HUDEP-2 (cell line): ENCODE data around the gene EYA2.

Experiments used
- DNase-seq, 76 experiments: peaks; one replicate each; lab custom pipeline; 2025; ENCODE audit not compliant: unreplicated experiment in 76 of 76; lab: John Stamatoyannopoulos, UW

EYA2 gene

GRCh38 chr20:47127546-47127945, 232.9 kb downstream of the EYA2 start:
- DNase-seq: no peak

GRCh38 chr20:47127999-47128398, 233.4 kb downstream of the EYA2 start:
- DNase-seq: no peak

DNA sequence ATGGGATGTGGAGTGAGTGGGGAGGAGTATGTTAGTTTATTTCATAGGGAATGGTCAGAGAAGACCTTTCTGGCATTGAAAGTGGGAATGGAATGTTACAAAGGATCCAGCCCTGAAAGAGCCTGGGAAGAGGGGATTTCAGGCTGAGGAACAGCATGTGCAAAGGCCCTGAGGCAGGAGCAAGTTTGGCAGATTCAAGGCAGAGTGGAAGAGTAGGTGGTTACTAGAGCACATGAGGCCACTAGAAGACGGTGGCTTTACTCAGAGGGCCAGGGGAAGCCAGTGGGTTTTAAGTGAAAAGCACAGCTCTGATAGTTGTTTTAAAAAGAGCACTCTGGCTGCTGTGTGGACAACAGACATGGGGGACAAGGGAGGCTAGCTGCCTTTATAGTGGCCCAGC, 234.7 kb downstream of the EYA2 start:
- DNase-seq: no peak

DNA sequence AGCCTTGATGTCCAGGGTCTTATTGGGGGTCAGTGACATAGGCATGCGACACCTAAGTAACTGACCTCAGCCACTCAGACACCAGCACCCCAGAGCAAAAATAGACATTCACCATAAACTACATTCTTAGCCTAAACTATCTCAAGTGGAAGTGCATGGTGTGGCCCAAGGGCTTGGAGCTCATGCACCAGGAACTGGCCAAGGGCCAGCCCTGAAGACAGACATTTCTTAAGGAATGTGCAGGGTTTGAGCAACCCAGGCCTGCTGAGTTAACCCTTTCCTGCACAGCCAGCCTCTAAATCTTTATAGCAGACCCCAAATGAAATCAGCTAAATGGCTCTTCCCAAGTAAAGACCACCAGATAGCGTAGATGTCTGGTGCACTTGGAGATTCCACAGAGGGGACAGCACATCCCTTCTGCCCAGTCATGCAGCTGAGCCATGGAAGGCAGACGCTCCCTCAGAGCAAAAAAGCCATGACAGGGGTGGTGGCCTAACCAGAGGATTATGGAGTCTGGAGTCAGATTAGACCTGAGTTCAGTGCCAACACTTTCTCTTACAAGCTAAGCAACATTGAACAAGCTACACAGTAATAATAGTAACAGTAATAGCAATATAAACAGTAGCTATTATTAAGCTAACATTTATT, 239.3 kb downstream of the EYA2 start:
- no peak for DNase-seq

GRCh38 chr20:47136782-47137181, 242.1 kb downstream of the EYA2 start:
- no peak for DNase-seq

DNA sequence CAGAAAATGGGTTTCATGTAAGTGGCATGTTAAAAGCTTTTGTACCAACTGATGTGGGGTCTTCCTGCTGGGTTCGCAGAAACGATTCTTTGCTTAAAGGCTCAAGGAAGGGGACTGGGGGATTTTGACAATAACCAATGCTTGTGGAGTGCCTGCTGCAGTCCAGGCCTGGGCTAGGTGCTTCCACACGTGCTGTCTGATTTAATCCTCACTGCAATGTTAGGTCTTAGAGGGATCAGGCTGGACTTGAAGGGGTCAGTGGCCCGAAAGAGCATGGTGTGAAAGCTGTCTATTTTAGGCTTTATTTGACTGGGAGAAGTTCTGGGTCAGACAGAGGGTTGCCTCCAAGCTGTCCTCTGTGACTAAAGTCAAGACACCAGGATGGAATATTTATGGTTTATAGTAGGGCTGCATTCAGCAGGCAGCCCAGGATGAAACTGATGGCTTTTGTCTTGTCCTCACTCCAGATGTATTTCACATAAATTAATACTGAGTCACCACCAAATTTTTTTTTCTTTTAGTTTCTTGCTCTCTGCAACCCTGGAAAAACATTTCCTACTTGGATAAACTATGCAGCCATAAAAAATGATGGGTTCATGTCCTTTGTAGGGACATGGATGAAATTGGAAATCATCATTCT, 242.7 kb downstream of the EYA2 start:
- DNase-seq: no peak

DNA sequence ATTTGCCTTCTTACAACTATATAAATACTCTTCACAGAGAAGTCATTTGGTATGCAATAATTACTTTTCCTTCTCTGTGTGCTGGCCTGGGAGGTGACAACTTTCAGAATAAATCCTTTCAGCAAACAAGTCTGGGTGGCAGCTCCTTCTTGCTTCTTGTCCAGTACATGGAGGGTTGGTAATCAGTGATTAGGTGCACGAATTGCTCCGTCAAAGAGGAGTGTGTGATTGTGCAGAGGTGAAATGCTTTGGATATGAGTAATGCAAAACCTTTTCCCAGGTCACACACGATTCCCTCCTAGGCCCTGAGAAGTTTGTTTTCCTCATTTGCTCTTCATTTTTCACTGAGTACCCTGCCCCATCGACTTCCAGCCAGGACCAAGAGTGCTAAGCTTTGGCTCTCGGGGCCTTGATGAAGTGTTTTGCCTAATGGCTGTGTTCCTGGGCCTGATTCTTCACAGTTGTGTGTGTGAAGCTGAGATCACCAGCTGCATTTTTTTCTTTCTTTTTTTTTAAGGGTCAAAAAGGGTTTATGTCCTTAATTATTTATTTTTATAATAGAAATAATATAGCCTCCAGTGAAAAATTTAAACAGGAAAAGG, 245.4 kb downstream of the EYA2 start:
- DNase-seq: no peak

- DNase-seq: no peak
These were observed 246.8 kb downstream of the EYA2 start for GRCh38 chr20:47141350-47141921.

- DNase-seq: no peak
These were observed 247.5 kb downstream of the EYA2 start for GRCh38 chr20:47141941-47142773.

- no peak for DNase-seq
These were observed 248.1 kb downstream of the EYA2 start for GRCh38 chr20:47142774-47143170.

GRCh38 chr20:47143657-47144056, 249.0 kb downstream of the EYA2 start:
- DNase-seq: no peak

DNA sequence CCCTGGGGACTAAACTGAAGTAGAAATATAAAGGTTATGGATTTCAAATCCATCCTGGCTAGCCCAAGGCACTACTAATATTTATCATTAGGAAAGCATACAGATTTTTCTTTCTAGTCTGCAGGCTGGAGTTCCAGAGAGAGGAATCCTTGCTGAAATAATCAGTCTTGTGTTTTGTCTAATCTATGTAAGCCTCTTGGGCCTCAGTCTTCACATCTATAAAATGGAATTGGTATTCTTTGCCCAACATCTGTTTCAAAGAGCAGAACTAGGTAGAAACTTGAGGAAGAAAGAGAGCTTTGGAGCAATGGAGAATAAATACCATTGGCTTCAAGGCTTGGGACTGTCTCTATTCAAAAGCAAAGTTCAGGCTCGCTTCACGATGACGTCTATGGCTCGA, 249.8 kb downstream of the EYA2 start:
- DNase-seq: no peak

GRCh38 chr20:47146686-47147085, 252.0 kb downstream of the EYA2 start:
- no peak for DNase-seq

- DNase-seq: no peak
These were observed 253.4 kb downstream of the EYA2 start for GRCh38 chr20:47148059-47148458.

DNA sequence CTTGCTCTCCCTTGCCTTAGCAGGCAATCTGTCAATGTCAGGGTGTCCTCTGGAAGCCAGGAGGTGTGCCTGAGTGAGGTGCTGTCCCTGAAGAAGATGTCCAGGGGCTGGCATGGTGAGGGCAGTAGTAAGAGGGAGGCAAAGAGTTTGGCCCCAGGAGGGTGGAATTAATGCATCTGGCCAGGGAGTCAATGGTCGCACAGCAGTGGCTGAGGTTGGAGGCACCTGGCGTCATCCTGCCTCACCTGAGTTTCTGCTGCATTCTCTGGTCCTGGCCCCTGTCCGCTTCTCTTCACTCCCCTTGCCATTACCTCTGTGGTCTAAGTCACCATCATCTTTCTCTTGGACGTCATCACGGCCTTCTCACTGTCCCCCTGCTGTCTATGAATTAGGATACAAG, 255.3 kb downstream of the EYA2 start:
- no peak for DNase-seq

GRCh38 chr20:47150403-47151152, 255.9 kb downstream of the EYA2 start:
- DNase-seq: peak in 48 of 76 experiments; percentile 3 to 63 (median 24)

DNA sequence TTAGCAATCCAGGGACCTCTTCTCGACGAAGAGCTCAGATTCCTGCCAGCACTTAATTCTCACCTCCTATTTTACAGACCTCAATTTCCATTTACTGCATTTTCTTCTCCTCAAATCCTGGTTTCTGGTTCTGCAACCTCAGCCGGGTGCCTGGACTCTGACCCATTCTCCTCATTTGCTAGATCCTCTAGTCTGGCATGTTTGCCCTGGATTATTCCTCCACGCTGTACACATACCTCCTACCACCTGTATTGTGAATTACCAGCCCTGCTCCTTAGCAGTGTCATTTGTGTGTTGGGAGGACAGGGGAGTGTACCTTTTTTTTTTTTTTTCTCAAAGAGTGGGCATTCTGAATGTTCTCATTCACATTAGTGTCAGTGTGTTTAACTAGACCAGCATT, 257.4 kb downstream of the EYA2 start:
- no peak for DNase-seq

DNA sequence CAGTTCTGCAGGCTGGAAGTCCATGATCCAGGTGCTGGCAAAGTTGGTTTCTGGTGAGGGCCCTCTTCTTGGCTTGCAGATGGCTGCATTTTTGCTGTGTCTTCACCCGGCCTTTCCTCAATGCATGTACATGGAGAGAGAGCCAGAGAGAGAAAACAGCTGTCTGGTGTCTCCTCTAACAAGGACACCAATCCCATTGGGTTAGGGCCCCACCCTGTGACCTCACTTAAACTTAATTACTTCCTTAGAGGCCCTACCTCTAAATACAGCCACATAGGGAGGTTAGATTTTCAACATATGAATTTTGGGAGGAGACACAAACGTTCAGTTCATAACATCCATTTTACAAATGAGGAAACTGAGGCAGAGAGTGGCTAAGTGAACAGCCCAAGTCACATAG, 259.4 kb downstream of the EYA2 start:
- no peak for DNase-seq

- DNase-seq: no peak
These were observed 261.9 kb downstream of the EYA2 start for GRCh38 chr20:47156301-47157137.
